GM18858 (cell line): ENCODE results near the gene MPST.

Experiments
- ATAC-seq: cut with Tn5 transposase; IDR thresholded peaks from one replicate; pipeline ENCODE4 v1.9.1; 2021; ENCODE audit not compliant: unreplicated experiment

The MPST gene

DNA sequence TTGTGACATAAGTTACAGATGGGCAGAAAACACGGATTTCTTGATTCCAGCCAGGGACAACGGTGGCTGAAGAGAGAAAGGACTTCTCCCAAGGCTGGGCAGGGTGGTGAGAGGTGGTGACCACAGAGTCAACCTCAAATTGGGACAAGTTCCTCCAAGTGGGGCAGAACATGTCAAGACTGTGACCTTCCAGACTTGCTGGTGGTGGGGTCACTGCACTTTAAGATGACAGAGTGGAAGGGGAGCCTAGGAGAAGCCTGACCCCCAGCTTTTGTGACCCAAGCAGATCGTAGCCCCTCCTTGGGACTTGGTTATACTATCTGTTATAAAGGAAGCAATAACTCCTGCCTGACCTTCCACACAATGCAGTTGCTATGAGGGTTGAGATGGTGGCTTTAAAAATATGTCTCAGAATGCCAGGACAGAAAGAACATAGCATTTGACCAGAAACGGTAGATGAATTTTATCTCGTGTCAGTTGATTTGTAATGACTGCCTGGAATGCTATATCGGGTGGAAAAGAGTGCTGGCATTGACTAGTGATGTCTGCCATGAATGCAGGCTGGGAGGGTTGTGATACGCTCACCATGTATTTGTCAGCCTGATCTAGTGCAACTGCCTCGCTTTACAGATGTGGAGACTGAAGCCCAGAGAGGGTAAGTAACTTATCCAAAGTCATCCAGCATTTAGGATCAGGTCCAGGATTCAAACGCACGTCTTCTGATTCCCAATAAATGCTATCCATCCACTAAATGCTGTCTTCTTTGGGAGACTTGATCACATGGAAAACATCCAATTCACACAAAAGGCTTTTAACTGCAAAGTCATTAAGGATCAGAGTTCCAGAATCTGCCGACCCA is 18.6 kb upstream of the MPST start:
- ATAC-seq = no peak

DNA sequence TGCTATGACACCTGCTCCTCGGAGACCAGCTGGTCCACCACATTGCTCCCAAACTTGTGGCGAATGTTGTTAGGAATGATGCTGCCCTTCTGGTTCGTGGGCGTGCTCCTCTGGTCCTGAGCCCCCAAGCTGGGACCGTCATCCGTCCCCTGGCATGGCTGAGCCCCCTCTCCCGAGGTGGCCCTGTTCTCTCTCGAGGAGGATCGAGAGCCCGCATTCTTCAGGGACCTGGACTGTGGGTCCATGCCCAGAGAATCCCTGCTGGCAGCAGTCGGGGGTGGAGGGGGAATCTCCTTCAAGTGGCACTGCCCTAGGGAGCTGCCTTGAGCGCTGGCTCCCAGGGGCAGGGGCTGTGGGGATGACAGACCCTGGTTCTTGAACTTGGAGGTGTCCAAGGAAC is 17.7 kb upstream of the MPST start:
- no peak for ATAC-seq

DNA sequence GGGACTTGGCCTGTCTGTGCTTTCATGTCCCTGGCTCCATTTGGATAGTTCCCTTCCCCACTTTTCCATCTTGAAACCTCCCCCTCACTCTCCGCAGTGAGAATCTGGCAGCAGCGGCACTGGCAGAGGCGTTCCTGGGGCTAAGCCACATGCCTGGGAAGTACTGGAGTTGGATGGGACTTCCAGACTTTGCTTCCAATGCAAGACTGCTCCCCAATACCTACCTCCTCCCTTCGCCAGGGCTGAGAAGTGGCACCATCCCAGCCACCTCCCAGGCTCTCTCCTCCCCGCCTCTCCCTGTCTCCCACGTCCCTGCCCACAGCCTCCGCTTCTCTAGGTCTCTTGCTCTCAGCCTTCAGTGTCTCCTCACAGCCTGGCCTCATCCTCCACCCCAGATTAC is 16.9 kb upstream of the MPST start:
- ATAC-seq = no peak

DNA sequence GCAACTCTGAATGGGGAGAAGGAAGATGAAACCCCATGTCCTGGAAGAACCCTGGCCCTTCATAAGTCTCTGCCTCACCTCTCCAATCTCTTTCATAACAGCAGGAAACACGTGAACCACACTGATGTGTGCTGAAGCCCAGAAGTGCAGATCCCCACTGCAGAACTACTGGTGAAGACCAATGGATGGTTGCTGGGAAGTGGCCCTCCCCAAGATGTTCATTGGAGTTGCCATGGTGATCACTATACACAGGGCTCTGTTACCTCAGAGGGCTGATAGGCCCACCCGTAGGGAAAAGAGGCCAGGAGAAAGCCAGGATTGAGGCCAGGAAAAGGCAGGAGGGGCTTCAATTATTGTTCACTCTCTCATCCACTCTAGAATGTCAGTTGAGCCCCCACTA is 11.9 kb upstream of the MPST start:
- no peak for ATAC-seq

DNA sequence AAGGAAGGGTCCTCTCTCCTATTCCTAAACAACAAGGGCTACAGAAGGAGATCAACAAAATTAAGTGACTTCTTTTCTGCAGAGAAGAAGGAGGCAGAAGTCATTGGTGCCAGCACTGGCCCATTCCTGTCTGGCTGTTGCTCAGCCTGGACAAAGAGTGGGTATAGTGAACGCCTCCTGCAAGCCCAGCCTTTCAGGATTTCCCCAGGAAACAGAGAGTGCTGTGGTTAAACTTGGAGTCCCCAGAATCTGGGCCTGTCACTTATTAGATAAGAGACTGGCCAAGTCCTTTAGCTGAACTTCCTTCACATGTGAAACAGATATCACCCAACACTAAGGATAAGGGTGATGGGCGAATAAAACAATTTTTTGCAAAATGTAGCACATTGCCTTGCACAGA is 11.2 kb upstream of the MPST start:
- no peak for ATAC-seq

DNA sequence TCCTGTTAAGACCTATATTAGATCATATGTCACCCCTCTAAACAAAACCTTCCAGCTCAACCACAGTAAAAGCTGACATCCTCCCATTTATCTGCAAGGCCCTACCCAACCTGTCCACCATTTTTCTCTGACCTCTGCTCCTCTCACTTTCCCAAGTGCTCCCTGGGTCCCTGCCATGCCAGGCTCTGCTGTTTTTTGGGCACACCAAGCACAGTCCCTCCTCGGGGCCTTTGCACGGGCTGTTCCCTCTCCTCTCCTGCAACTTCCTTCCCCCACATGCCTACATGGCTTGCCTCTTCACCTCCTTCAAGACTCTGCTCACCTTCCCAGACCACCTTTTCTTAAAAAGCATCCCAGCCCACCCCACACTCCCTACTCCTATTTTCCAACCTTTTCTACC is 10.1 kb upstream of the MPST start:
- no peak for ATAC-seq

DNA sequence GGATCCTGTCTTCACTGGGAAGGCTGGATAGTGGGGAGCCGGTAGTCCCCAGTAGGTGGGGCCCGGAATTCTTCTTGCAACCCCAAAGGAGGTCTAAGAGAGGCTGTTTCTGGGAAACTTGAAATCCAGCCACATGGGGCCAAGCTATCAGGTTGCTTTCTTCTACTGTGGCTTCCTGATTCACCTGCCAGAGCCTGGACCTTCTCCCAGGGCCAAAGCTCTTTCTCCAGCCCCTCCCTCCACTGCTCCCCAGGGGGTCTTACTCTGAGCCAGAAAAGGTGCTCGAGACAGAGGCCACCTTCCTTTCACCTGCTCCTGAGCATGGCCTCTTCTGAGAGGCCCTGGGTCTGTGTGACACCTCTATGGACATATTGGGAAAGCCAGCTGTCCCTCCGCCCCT is 9.4 kb upstream of the MPST start:
- ATAC-seq = no peak

DNA sequence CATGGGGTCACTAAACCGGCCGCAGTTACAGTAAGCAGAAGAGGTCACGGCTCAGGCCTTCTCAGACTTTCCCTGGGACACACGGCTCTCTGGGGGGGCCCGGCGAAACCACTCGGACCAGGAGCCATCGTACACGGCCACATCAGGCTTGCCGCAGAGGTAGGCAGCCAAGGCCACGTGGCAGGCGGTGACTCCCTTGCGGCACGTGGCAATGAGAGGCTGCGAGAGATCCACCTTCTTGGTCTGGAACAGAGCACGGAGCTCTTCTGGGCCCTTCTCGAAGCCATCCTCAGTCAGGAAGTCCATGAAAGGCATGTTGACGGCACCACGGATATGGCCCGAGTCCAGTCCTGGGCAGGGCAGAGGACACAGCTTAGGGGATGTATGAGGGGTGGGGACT is 8.6 kb upstream of the MPST start:
- ATAC-seq = no peak

DNA sequence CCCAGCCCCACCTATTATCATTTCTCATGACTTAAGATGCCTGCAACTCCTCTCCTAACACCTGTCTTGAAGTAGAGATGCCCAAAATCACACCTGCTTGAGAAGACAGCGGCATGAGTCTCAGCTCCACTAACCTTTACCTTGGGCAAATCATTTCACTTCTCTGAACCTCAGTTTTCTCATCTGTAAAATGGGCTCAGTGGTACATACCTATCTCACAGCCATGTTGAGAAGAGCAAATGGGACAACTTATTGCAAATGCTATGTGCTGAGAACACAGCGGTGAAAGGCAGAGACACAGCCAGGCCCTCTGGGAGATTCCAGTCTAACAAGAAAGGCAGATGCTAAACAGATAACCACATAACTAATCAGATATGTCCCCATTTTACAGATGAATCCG is 8.1 kb upstream of the MPST start:
- no peak for ATAC-seq

DNA sequence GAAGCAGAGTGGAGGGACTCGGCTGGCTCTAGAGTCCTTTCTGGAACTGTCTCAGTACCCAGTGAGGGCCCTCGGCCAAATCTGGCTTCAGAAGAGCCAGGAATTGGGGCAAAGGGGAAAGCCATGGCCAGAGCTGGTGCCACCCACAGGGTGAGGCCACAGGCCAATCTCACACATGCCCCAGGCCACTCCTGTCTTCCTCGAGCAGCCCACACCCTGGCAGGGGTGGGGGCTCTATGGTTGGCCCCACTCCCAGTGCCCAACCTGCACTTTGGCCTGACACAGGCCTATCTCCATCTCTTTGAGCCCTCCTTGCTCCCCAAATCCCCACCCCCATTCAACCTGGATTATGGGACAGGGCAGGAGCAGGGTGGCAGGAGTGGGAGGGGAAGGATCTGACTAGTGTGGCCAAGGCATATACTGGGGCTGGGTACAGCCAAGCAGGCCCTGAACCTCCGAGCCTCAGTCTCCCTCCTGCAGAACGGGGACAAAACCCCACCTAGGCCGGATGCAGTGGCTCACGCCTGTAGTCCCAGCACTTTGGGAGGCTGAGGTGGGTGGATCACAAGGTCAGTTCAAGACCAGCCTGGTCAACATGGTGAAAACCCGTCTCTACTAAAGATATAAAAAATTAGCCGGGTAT is 7.2 kb upstream of the MPST start:
- ATAC-seq = no peak

DNA sequence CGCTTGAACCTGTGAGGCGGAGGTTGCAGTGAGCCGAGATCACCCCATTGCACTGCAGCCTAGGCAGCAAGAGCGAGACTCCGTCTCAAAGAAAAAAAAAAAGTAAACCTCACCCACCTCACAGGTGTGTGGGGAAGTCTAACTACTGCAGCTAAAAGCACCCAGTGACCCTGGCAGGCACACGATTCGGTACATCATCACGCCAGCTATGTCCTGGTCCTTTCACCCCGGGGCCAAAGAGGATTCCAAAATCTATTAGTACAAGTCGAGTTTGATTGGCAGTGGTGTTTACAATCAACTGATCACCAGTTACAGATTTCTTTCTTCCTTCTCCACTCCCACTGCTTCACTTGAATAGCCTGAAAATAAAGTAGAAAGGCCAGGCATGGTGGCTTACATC is 6.6 kb upstream of the MPST start:
- ATAC-seq = no peak

DNA sequence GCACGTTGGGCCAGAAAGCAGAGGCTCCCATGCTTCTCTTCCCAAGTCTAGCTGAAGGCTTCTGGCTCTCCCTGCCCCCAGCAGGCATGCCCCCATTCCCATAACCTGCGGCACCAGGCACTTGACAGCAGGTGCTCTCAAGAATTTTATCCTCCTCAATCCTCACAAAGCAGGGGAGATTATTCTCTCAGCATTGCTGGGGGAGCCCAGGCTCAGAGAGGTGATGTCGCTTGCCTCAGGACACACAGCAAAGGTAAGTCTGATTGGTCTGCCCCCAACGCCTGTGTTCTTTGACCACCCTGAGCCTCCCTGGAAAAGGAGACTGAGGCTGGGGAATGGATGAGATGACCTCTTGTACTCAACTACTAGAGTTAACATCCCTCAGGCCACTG is 5.1 kb upstream of the MPST start:
- no peak for ATAC-seq

DNA sequence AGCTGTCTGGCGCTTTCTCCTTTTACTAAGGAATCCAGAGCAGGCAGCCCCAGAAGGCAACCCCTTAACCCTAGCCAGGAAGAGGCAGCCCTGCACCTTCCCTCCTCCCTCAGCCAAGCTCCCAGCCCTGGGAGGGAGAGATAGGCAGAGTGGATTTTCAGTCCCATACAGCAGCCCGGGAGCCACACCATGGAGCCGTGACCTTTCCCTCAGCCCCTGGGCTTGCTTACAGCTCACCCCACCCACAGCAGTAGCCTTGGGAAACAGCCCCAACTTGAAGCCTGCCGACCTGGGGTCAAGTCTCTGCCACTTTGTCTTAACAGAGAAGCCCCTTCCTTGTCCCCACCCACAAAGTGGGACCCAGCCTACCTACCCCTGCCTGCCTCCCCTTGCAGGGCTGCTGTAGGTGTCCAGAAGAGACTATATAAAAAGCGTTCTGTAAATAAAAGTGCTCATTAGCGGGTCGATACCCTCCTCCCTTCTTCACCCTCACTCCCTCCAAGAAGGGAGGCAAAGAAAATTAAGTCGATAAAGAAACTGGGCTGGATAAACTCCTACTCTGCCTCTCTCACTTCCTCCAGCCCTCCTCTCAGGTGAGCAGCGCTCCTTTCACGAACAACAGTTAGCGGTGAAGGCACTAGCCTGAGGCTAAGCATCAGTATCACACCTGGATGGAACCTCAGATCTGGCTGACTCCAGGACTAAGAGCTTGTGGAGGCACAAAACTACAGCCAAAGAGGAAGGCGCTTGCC is 4.5 kb upstream of the MPST start:
- no peak for ATAC-seq

DNA sequence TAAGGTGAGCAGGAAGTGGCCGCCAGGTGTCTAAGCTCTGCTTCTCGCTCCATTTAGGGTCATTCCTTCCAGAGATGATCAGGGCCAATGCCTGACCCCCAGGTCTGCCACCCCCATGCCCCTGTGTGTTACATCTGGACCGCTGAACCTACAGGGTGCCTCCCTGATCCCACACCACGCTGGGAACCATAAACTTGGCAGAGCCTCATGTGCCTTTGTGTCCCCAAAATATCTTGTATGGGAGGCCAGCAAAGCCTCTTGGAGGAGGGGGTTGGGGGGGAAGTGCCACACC is 4.0 kb upstream of the MPST start:
- ATAC-seq = no peak

DNA sequence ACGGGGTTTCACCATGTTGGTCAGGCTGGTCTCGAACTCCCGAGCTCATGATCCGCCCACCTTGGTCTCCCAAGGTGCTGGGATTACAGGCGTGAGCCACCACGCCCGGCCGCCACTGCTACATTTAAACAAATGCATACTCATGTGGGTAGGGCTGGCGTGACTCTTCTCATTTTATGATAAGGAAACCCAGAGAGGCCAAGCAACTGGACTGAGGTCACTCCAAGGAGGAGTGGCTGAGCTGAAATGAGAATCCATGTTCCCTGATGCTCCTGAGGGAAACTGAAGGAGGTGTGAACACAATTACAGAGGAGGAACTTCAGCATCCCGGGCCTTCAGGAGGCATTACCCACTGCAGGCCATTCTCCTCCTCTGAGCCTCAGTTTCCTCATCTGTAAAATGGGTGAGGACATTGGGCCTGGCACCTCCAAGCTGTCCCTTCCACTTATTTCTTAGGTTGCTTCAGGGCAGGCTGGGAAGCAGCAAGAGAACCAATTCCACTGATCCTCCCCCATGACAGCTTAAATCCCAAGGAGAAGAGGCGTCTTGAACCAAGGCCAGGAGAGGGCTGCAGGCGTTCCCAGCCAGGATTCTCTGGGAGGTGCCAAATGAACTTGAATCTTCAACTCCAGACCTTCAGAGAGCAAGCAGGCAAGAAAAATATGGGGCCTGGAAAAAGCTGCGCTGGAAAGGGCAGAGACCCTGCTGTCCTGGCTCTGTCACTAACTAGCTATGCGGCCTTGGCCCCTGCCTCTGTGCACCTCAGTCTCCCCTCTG is 3.2 kb upstream of the MPST start:
- no peak for ATAC-seq

DNA sequence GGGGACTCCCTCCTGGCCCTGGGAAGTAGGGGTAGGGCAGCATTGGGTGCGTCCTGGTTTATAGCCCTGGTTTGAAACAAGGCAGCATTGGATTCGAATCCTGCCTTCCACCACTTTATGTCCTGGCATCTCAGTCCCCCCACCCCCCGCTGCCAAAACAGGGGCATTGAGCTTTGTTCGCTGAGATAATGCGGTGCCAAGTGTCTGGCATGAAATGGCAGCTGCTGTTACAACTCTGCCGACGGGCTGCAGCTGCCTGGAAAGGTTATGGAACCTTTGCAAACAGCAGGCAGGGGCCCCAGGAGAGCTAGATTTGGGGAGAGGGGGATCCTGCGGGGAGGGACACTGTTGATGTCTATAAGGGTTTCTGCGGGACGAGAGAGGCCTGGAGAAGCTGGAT is 2.2 kb upstream of the MPST start:
- ATAC-seq = no peak

DNA sequence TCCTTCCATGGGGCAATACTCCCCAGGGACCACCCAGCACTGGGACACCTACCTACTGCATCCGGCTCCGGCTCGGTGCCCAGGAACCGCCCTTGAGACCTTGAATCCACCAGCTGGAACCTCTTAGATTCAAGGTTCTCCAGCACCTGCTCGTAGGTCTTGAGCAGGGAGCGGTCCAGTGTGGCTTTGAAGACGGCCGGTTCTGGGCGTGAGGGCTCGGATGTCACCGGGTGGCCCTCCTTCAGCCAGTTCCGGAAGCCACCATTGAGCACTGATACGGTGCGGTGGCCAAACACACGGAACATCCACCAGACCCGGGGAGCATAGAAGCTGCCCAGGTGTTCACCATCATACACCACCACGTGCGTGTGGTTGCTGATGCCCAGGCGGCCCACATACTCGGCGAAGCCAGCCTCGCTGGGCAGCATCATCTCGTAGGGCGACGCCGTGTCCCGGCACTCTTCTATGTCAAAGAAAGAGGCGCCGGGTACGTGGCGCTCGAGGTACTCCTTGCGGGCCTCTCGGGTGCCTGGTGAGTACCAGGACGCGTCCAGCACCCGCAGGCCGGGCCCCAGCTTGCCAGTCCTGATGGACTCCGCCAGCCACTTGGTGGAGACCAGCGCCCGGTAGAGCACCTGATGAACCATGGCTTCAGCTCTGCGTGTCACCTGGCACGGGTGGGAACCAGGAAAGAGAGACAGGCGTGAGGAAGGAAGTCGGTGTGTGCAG is 1.3 kb upstream of the MPST start:
- ATAC-seq = no peak

DNA sequence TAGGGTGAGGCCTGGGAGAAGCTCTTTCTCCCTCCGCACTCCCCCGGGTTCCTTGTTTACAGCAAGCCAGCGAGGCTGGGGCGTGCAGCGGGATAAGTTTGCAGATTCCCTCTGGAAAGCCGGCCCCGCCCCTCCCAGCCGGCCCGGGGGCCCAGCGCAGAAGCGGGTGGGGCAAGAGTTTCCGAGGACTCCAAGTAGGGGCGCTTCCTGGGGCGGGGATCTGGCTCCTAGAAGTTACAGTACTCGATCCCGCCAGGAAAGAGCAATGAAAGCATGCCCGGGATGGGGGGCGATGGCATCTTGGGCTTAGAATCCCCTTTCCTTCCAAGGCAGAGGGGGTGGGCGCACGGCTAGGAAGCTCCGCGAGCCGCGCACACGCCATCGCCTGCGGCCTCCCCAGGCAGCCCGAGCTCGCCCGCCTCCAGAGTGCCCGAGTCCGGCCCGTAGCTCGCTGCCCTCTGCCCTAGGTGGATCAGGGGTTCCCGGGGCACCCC is 680 bp upstream of the MPST start:
- no peak for ATAC-seq

DNA sequence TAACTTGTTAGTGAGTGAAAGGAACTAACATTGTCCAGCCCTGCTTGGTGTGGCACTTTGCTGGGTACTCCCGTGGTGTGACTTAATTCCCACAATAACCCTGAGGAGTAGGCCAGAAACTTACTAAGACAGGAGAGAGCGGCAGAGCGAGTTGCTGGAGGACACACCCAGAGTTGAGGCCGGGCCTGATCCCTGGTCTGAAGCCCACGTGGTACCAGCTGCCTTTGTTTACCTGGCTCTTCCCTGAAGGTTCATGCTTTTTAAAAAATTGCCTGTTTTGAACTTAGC is 594 bp downstream of the MPST start:
- ATAC-seq = no peak

DNA sequence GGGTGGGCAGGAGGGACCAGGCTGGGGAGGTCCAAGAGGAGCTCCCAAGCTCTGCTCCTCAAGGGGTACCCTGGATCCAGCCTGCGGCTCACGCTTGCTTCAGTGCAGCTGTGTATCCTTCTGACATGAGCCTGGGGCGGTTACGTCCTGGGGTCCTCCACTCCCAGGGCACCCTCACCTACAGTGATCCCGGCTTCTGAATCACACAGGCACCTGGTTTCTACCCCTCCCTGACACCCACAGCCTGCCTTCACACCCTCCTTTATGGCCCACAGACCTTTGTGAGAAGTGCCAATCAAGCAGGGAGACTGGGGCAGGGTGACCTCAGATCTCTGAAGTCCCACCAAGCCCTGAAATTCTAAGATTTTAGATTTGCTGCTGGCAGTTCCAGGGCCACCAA is 1.5 kb downstream of the MPST start:
- no peak for ATAC-seq
